Duodenal mucosa (tissue), 2 donors: ENCODE measurements around the gene EMC9.

Experiments used
- H3K27ac ChIP-seq: one replicate; pipeline ENCODE4 v1.7.0; 2013; ENCODE audit warnings: low read depth, low read length
- H3K27me3 ChIP-seq, 2 donors: one replicate each; pipeline ENCODE4 v1.7.0; 2013; ENCODE audit warnings: low read length in 2 of 2, control low read depth in 1 of 2; ENCODE audit not compliant: insufficient read depth in 2 of 2, control insufficient read depth in 1 of 2
- H3K36me3 ChIP-seq, 2 donors: one replicate each; pipeline ENCODE4 v1.7.0; 2013; ENCODE audit warnings: low read length in 2 of 2, control low read depth in 1 of 2; ENCODE audit not compliant: insufficient read depth in 2 of 2, control insufficient read depth in 1 of 2
- H3K4me1 ChIP-seq, 2 donors: one replicate each; pipeline ENCODE4 v1.7.0; 2013; ENCODE audit warnings: low read length in 2 of 2, control low read depth in 1 of 2; ENCODE audit not compliant: insufficient read depth in 2 of 2, control insufficient read depth in 1 of 2
- H3K4me3 ChIP-seq, 2 donors: one replicate each; pipeline ENCODE4 v1.7.0; 2013; ENCODE audit warnings: low read length in 2 of 2, low read depth in 1 of 2
- H3K9ac ChIP-seq, 2 donors: one replicate each; pipeline ENCODE4 v1.7.0; 2013; ENCODE audit warnings: low read length in 2 of 2, low read depth in 1 of 2
- H3K9me3 ChIP-seq, 2 donors: one replicate each; pipeline ENCODE4 v1.7.0; 2013; ENCODE audit warnings: low read length in 2 of 2, control low read depth in 1 of 2; ENCODE audit not compliant: control insufficient read depth in 1 of 2

EMC9 gene

GRCh38 chr14:24184104-24184970 lies 42.9 kb upstream of the EMC9 start:
- Histone ChIP-seq H3K9me3 (no peaks in the 10 kb centered on the region), H3K27ac (no peak overlapping the region), H3K4me1 (peaks cover 14 to 15% of the 10 kb centered on the region in 2 donors), H3K9ac (no peak overlapping the region), H3K4me3 (no peak overlapping the region), H3K27me3 (no peaks in the 10 kb centered on the region), H3K36me3 (peaks cover 43 to 73% of the 10 kb centered on the region in 2 donors)

GRCh38 chr14:24183014-24183481 lies 41.7 kb upstream of the EMC9 start:
- no peak overlapping the region for H3K4me3 ChIP-seq
- peaks cover 47 to 86% of the 10 kb centered on the region in 2 donors for H3K36me3 ChIP-seq
- no peak overlapping the region for H3K9ac ChIP-seq
- H3K27ac ChIP-seq: no peak overlapping the region
- peaks cover 6 to 9% of the 10 kb centered on the region in 2 donors for H3K4me1 ChIP-seq
- no peaks in the 10 kb centered on the region for H3K27me3 ChIP-seq
- no peaks in the 10 kb centered on the region for H3K9me3 ChIP-seq

GRCh38 chr14:24182110-24182882 lies 40.9 kb upstream of the EMC9 start:
- no peaks in the 10 kb centered on the region for H3K9me3 ChIP-seq
- no peak overlapping the region for H3K4me3 ChIP-seq
- peaks cover 0 to 1% of the 10 kb centered on the region in 2 donors for H3K4me1 ChIP-seq
- H3K9ac ChIP-seq: no peak overlapping the region
- H3K27ac ChIP-seq: no peak overlapping the region
- peaks cover 51 to 93% of the 10 kb centered on the region in 2 donors for H3K36me3 ChIP-seq
- H3K27me3 ChIP-seq: no peaks in the 10 kb centered on the region

- Histone ChIP-seq H3K36me3 (peaks cover 53 to 96% of the 10 kb centered on the region in 2 donors), H3K27ac (no peak overlapping the region), H3K4me1 (no peaks in the 10 kb centered on the region), H3K9ac (no peak overlapping the region), H3K4me3 (no peak overlapping the region), H3K27me3 (no peaks in the 10 kb centered on the region), H3K9me3 (no peaks in the 10 kb centered on the region)
These were observed 40.1 kb upstream of the EMC9 start for GRCh38 chr14:24181371-24182077.

GRCh38 chr14:24179961-24180796 lies 38.8 kb upstream of the EMC9 start:
- H3K27ac ChIP-seq: peak overlapping the region; percentile 36
- no peaks in the 10 kb centered on the region for H3K4me1 ChIP-seq
- H3K9ac ChIP-seq: peak overlapping the region in 1 of 2 donors; percentile 17
- H3K9me3 ChIP-seq: no peaks in the 10 kb centered on the region
- H3K36me3 ChIP-seq: peaks cover 49 to 90% of the 10 kb centered on the region in 2 donors
- H3K4me3 ChIP-seq: no peak overlapping the region
- H3K27me3 ChIP-seq: no peaks in the 10 kb centered on the region

GRCh38 chr14:24179294-24179960 lies 38.0 kb upstream of the EMC9 start:
- Histone ChIP-seq H3K9me3 (no peaks in the 10 kb centered on the region), H3K4me1 (no peaks in the 10 kb centered on the region), H3K9ac (peak overlapping the region in 1 of 2 donors; percentile 17), H3K27ac (peak overlapping the region; percentile 36), H3K27me3 (no peaks in the 10 kb centered on the region), H3K36me3 (peaks cover 43 to 87% of the 10 kb centered on the region in 2 donors), H3K4me3 (no peak overlapping the region)

GRCh38 chr14:24178399-24179178 lies 37.2 kb upstream of the EMC9 start:
- Histone ChIP-seq H3K27ac (no peak overlapping the region), H3K9me3 (no peaks in the 10 kb centered on the region), H3K9ac (no peak overlapping the region), H3K36me3 (peaks cover 41 to 81% of the 10 kb centered on the region in 2 donors), H3K4me1 (no peaks in the 10 kb centered on the region), H3K27me3 (no peaks in the 10 kb centered on the region), H3K4me3 (no peak overlapping the region)

- no peaks in the 10 kb centered on the region for H3K9me3 ChIP-seq
- H3K27me3 ChIP-seq: no peaks in the 10 kb centered on the region
- no peak overlapping the region for H3K4me3 ChIP-seq
- H3K27ac ChIP-seq: no peak overlapping the region
- H3K36me3 ChIP-seq: peaks cover 43 to 80% of the 10 kb centered on the region in 2 donors
- H3K4me1 ChIP-seq: no peaks in the 10 kb centered on the region
- no peak overlapping the region for H3K9ac ChIP-seq
These were observed 36.5 kb upstream of the EMC9 start for GRCh38 chr14:24177891-24178290.
